Epithelial cell of proximal tubule (primary cell): ENCODE results near the gene IMMT. TPM values are rescaled to one million over a fixed set of nuclear protein-coding genes. Genes with fewer than 3 reads are reported as not detected.
"Not testable (repeated sequence)": the region's sequence is repeated elsewhere in the genome, so short reads cannot be mapped to it uniquely, and the experiment has no call there.

ENCODE experiments used
- DNase-seq: peaks from one replicate; pipeline ENCODE4 v3.0.0-alpha.2; 2011; ENCODE audit warnings: low read depth
- H3K4me3 ChIP-seq: 2 replicates; pipeline ENCODE4 v1.5.1; 2011; ENCODE audit warnings: low read depth, mild to moderate bottlenecking, low read length
- CTCF ChIP-seq: conservative IDR thresholded peaks from 2 replicates; pipeline ENCODE4 v1.5.1; 2012; ENCODE audit warnings: low read depth, mild to moderate bottlenecking, low read length
- total RNA-seq: library from RNA; depleted of rRNA; stranded (reverse); fragments of >200 nt; gene quantifications from 2 replicates; pipeline ENCODE4 v1.2.3, GENCODE V29; 2015

Gene IMMT
- total RNA-seq, 1 donor from 2014 or later, result 78.1 TPM

- no peak for DNase-seq
- no peak for TF ChIP-seq CTCF
Measured at GRCh38 chr2:86232373-86232784, 37.1 kb upstream of the IMMT start.

GRCh38 chr2:86231680-86232372, 36.6 kb upstream of the IMMT start:
- TF ChIP-seq CTCF, result no peak
- H3K4me3 ChIP-seq, result no peak overlapping the region
- no peak for DNase-seq

More at GRCh38 chr2:86232373-86232784, 37.1 kb upstream of the IMMT start:
- no peak overlapping the region for H3K4me3 ChIP-seq

- DNase-seq, result no peak
- no peak overlapping the region for H3K4me3 ChIP-seq
- no peak for TF ChIP-seq CTCF
Measured at GRCh38 chr2:86230961-86231360, 35.7 kb upstream of the IMMT start.

GRCh38 chr2:86229221-86229620, 34.0 kb upstream of the IMMT start:
- no peak for TF ChIP-seq CTCF
- no peak for DNase-seq
- H3K4me3 ChIP-seq, result no peak overlapping the region

GRCh38 chr2:86228574-86228973, 33.3 kb upstream of the IMMT start:
- DNase-seq, H3K4me3 ChIP-seq: not testable (repeated sequence)

GRCh38 chr2:86227685-86228084, 32.4 kb upstream of the IMMT start:
- TF ChIP-seq CTCF, result no peak
- no peak for DNase-seq
- no peak overlapping the region for H3K4me3 ChIP-seq

- DNase-seq, result no peak
- TF ChIP-seq CTCF, result no peak
- H3K4me3 ChIP-seq, result no peak overlapping the region
Measured at GRCh38 chr2:86226636-86227520, 31.6 kb upstream of the IMMT start.
